Stomach (tissue), 4 donors: ENCODE results near the gene COBL.

Experiments used
- EP300 ChIP-seq: sonication (generic); formaldehyde crosslinking; IDR thresholded peaks from one replicate; pipeline ENCODE4 v1.6.1; 2017; ENCODE audit warnings: antibody characterized with exemption
- POLR2A ChIP-seq, 4 donors: fragments of 450-650 bp; IDR thresholded peaks; one replicate each; pipeline ENCODE4 v1.6.1; 2016; ENCODE audit warnings: antibody characterized with exemption in 4 of 4, control low read depth in 2 of 4, mild to moderate bottlenecking in 1 of 4, moderate library complexity in 1 of 4
- POLR2AphosphoS5 ChIP-seq, 3 donors: sonication (generic); formaldehyde crosslinking; IDR thresholded peaks; one replicate each; pipeline ENCODE4 v1.6.1; 2016; ENCODE audit warnings: antibody characterized with exemption in 3 of 3
- TF ChIP-seq, protein P1 (sequence below), 7 experiments: fragments of 450-650 bp in 4 of 7; fragments of 200-600 bp in 3 of 7; sonication (generic) in 3 of 7; IDR thresholded peaks; one replicate each; pipeline ENCODE4 v1.5.1; 2016 to 2019; ENCODE audit warnings: antibody characterized with exemption in 7 of 7, control low read depth in 2 of 7, mild to moderate bottlenecking in 1 of 7

DNA sequence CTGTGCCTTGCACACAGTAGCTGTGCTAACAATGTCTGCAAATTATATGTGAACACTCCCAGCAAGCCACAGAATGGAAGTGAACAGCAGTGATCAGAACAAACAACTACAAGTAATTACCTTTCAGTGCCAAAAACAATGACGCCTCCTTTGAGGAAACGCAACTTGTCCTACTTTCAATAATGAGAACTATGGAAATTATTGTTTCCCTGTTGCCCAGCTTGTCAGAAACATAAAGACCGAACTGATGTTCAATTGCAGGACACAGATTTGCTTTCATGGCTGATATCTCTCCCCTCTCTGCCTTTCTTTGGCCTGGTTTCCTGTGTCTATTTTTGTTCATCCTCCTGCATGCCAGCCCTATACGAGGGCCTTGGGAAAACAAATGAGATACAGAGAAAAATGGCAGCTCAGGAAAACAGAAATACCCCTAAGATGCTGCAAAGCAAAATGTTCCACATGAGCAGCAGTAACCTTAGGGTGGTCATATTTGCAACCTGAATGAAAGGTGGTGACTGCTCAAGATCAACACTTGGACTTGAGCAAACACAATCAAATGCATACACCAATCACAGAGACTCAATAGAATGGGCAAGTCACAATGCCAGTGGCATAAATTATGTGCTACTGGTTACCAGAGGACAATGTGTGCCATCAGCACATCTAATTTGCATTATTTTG, 26.8 kb downstream of the COBL start:
- TF ChIP-seq, protein P1, sequence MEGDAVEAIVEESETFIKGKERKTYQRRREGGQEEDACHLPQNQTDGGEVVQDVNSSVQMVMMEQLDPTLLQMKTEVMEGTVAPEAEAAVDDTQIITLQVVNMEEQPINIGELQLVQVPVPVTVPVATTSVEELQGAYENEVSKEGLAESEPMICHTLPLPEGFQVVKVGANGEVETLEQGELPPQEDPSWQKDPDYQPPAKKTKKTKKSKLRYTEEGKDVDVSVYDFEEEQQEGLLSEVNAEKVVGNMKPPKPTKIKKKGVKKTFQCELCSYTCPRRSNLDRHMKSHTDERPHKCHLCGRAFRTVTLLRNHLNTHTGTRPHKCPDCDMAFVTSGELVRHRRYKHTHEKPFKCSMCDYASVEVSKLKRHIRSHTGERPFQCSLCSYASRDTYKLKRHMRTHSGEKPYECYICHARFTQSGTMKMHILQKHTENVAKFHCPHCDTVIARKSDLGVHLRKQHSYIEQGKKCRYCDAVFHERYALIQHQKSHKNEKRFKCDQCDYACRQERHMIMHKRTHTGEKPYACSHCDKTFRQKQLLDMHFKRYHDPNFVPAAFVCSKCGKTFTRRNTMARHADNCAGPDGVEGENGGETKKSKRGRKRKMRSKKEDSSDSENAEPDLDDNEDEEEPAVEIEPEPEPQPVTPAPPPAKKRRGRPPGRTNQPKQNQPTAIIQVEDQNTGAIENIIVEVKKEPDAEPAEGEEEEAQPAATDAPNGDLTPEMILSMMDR (IDR thresholded peaks at IDR 0.05): no peak
- no peak for TF ChIP-seq POLR2AphosphoS5 (IDR thresholded peaks at IDR 0.05)
- TF ChIP-seq EP300: no peak
- no peak for TF ChIP-seq POLR2A (IDR thresholded peaks at IDR 0.05)
